SU-DHL-6 (cell line): ENCODE results near the gene NDUFS1.
"Not testable (repeated sequence)": the region's sequence is repeated elsewhere in the genome, so short reads cannot be mapped to it uniquely, and the experiment has no call there.

Experiments used
- H2AFZ ChIP-seq: fragments of 200-600 bp; sonication (generic); 2 replicates; pipeline ENCODE4 v1.6.1; 2014; ENCODE audit warnings: low read depth, mild to moderate bottlenecking, moderate library complexity, mixed read lengths, antibody characterized with exemption, low read length; ENCODE audit not compliant: severe bottlenecking
- H3F3A ChIP-seq: fragments of 200-600 bp; shearing (Covaris generic); 2 replicates; pipeline ENCODE4 v1.6.0; 2016; ENCODE audit warnings: antibody characterized with exemption, mild to moderate bottlenecking; ENCODE audit not compliant: insufficient read depth
- H3K27ac ChIP-seq: fragments of 200-600 bp; sonication (generic); 2 replicates; pipeline ENCODE4 v1.5.1; 2016; ENCODE audit warnings: low read depth, mild to moderate bottlenecking, low read length, moderate library complexity, mixed read lengths
- H3K27me3 ChIP-seq: fragments of 200-600 bp; sonication (generic), shearing (Covaris generic); 2 replicates; pipeline ENCODE4 v1.6.0; 2014; ENCODE audit warnings: mild to moderate bottlenecking, low read length
- H3K36me3 ChIP-seq: fragments of 200-600 bp; sonication (generic); 2 replicates; pipeline ENCODE4 v1.6.1; 2014; ENCODE audit warnings: mild to moderate bottlenecking, low read length, mixed read lengths
- H3K4me2 ChIP-seq: fragments of 300-600, 200-600 bp; shearing (Covaris generic), sonication (generic); 2 replicates; pipeline ENCODE4 v1.6.0; 2014; ENCODE audit warnings: low read length, low read depth, mild to moderate bottlenecking; ENCODE audit not compliant: poor library complexity, severe bottlenecking
- H3K4me3 ChIP-seq: fragments of 200-600 bp; sonication (generic); 2 replicates; pipeline ENCODE4 v1.5.1; 2014; ENCODE audit warnings: antibody characterized with exemption, low read length, mild to moderate bottlenecking, mixed read lengths; ENCODE audit not compliant: insufficient read depth, poor library complexity, severe bottlenecking
- H3K79me2 ChIP-seq: fragments of 200-600 bp; sonication (generic); 2 replicates; pipeline ENCODE4 v1.6.1; 2014; ENCODE audit warnings: mild to moderate bottlenecking, low read length, moderate library complexity; ENCODE audit not compliant: insufficient read depth
- H3K9ac ChIP-seq: fragments of 200-600 bp; sonication (generic); 2 replicates; pipeline ENCODE4 v1.7.0; 2014; ENCODE audit warnings: mild to moderate bottlenecking, low read length
- H3K9me2 ChIP-seq: fragments of 200-600 bp; sonication (generic); replicated peaks from 2 replicates; pipeline ENCODE4 v1.6.1; 2014; ENCODE audit warnings: low read length; ENCODE audit not compliant: insufficient read depth
- H3K9me3 ChIP-seq: fragments of 200-600 bp; sonication (generic); 2 replicates; pipeline ENCODE4 v1.6.1; 2014; ENCODE audit warnings: low read length, mixed read lengths; ENCODE audit not compliant: insufficient read depth
- H4K20me1 ChIP-seq: fragments of 200-600 bp; sonication (generic); 2 replicates; pipeline ENCODE4 v1.6.1; 2014; ENCODE audit warnings: low read depth, mild to moderate bottlenecking, antibody characterized with exemption, low read length, moderate library complexity, mixed read lengths
- CTCF ChIP-seq: fragments of 200-600 bp; sonication (generic); IDR thresholded peaks from one replicate; pipeline ENCODE4 v1.5.1; 2017; ENCODE audit warnings: antibody characterized with exemption, mild to moderate bottlenecking, low read length, moderate library complexity; ENCODE audit not compliant: insufficient read depth, poor library complexity, severe bottlenecking
- EZH2phosphoT487 ChIP-seq: fragments of 200-600 bp; sonication (generic), shearing (Covaris generic); conservative IDR thresholded peaks from 2 replicates; pipeline ENCODE4 v1.6.1; 2018; ENCODE audit warnings: mild to moderate bottlenecking, antibody characterized with exemption, low read length, moderate library complexity, mixed read lengths

NDUFS1 gene

GRCh38 chr2:206164261-206164862 is 5.1 kb upstream of the NDUFS1 start:
- Histone ChIP-seq H3K36me3 (peaks cover 36% of the 10 kb centered on the region), H3K4me2 (peak overlapping the region; percentile 7), H3K27me3 (no peaks in the 10 kb centered on the region)

DNA sequence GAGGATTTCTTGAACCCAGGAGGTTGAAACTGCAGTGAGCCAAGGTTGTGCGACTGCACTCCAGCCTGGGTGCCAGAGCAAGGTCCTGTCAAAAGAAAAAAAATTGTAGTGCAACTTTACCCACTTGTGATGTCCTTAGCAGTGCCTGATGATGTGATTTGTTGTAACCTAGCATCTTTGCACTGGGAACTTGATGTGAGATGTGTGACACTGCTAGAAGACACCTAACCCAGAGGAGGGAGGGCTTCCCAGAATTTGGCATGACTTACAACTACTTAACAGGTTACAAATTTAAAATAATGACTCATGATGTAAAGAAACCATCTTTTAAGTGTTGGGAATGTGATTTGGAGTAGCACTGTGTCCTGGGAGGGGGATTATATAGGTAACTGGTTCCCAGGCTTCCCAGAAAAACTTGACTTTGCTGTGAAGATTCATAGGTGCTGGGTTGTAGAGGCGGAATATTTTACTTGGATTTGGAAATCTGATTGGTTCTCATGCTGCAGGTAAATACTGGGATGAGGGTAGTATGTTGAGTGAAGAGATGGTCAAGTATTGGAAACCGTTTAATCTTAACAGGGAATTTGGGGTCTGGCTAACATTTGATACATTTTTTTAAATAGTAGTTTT is 4.1 kb upstream of the NDUFS1 start:
- Histone ChIP-seq H3K27me3 (no peaks in the 10 kb centered on the region), H3K27ac (peak overlapping the region; percentile 37), H3K4me2 (peak overlapping the region; percentile 73), H2AFZ (no peak overlapping the region), H3K9me3 (no peaks in the 10 kb centered on the region), H3K9ac (peak overlapping the region; percentile 12; the same call in 1 of the 2 replicates), H3K9me2 (no peaks in the 10 kb centered on the region), H3K36me3 (peaks cover 36% of the 10 kb centered on the region), H3F3A (peaks cover 47% of the 10 kb centered on the region), H3K4me3 (no peak overlapping the region), H3K79me2 (peaks cover 50% of the 10 kb centered on the region), H4K20me1 (peaks cover 5% of the 10 kb centered on the region; the same call in 1 of the 2 replicates)
- TF ChIP-seq CTCF, result no peak
- TF ChIP-seq EZH2phosphoT487, result no peak

More at GRCh38 chr2:206164261-206164862, 5.1 kb upstream of the NDUFS1 start:
- Histone ChIP-seq H4K20me1 (peaks cover 5% of the 10 kb centered on the region; the same call in 1 of the 2 replicates), H3K4me3 (no peak overlapping the region), H3K9ac (no peak overlapping the region), H3F3A (peaks cover 47% of the 10 kb centered on the region), H3K9me3 (no peaks in the 10 kb centered on the region), H3K27ac (0 out of 2 replicates have a peak overlapping the region, but pooled peaks have one; percentile 12), H3K79me2 (peaks cover 41% of the 10 kb centered on the region), H2AFZ (no peak overlapping the region), H3K9me2 (no peaks in the 10 kb centered on the region)
- TF ChIP-seq EZH2phosphoT487, result no peak
- TF ChIP-seq CTCF, result peak; percentile 83

DNA sequence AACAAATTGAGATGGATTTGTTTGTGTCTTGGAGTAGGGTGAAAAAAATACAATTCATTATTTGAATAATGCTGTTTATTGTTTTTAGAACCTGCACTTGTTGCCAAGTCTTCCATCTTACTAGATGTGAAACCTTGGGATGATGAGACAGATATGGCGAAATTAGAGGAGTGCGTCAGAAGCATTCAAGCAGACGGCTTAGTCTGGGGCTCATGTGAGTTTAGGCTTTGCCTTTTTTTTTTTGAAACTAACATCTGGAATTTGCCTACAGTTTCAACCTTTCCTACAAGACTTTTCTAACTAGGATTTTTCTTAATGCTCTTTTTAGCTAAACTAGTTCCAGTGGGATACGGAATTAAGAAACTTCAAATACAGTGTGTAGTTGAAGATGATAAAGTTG is 3.2 kb upstream of the NDUFS1 start:
- peaks cover 36% of the 10 kb centered on the region for H3K36me3 ChIP-seq

DNA sequence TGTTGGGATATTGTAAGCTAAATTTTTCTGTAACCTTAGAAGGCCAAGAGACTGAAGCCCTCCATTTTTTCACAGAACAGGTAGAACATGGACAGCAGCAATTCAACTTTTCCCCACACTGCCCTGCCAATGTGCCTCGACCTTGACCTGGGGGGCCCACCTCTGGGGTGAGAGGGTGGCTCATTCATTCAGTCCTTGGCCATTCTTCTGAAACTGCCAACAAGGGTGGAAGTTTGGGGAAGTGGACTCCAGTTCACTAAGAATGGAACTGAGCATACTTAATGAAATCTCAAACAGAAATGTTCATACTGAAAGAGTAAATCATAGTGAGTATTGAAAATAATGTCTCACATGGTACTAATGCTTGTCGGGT is 1.5 kb upstream of the NDUFS1 start:
- H3K27me3 ChIP-seq, result no peaks in the 10 kb centered on the region
- peaks cover 5% of the 10 kb centered on the region; the same call in 1 of the 2 replicates for H4K20me1 ChIP-seq
- peak overlapping the region; percentile 90 for H3K9ac ChIP-seq
- H3F3A ChIP-seq, result peaks cover 46% of the 10 kb centered on the region
- peak overlapping the region; percentile 89 for H3K4me3 ChIP-seq
- TF ChIP-seq EZH2phosphoT487 (no peak), CTCF (no peak)
- H3K9me3 ChIP-seq, result no peaks in the 10 kb centered on the region
- H2AFZ ChIP-seq, result no peak overlapping the region
- peaks cover 76% of the 10 kb centered on the region for H3K79me2 ChIP-seq
- H3K27ac ChIP-seq, result peak overlapping the region; percentile 80
- peak overlapping the region; percentile 73 for H3K4me2 ChIP-seq
- H3K9me2 ChIP-seq, result no peaks in the 10 kb centered on the region
- H3K36me3 ChIP-seq, result peaks cover 36% of the 10 kb centered on the region

More for the DNA sequence above, 3.2 kb upstream of the NDUFS1 start:
- H2AFZ ChIP-seq, H4K20me1 ChIP-seq, H3K4me3 ChIP-seq, H3K27me3 ChIP-seq, H3K9me3 ChIP-seq, H3K9me2 ChIP-seq: not testable (repeated sequence)
- H3K9ac ChIP-seq, result peak overlapping the region; percentile 90; the same call in 1 of the 2 replicates
- peaks cover 60% of the 10 kb centered on the region for H3K79me2 ChIP-seq
- peaks cover 47% of the 10 kb centered on the region for H3F3A ChIP-seq
- peak overlapping the region; percentile 30; the same call in 1 of the 2 replicates for H3K27ac ChIP-seq
- H3K4me2 ChIP-seq, result peak overlapping the region; percentile 73
